GM23338 (cell line): ENCODE measurements around the gene TUBG1. TPM values are rescaled to one million over a fixed set of nuclear protein-coding genes. Genes with fewer than 3 reads are reported as not detected.

Experiments
- ATAC-seq: fragments of 200-7000 bp; cut with Tn5 transposase; 3 replicates; pipeline ENCODE4 v1.9.1; 2020
- DNase-seq: peaks from one replicate; pipeline ENCODE4 v3.0.0-alpha.2; 2015; ENCODE audit warnings: low spot score
- H2AFZ ChIP-seq: fragments of 200-600 bp; sonication (generic); 2 replicates; pipeline ENCODE4 v1.8.0; 2016; ENCODE audit warnings: antibody characterized with exemption, mild to moderate bottlenecking, moderate library complexity
- H3F3A ChIP-seq: fragments of 200-600 bp; sonication (generic); replicated peaks from 2 replicates; pipeline ENCODE4 v1.8.0; 2017; ENCODE audit warnings: antibody characterized with exemption, mixed run types, low read depth
- H3K27ac ChIP-seq: fragments of 200-600 bp; sonication (generic); 2 replicates; pipeline ENCODE4 v1.6.1; 2016; ENCODE audit warnings: low read depth
- H3K27me3 ChIP-seq: fragments of 200-600 bp; sonication (generic); 2 replicates; pipeline ENCODE4 v1.8.0; 2016; ENCODE audit warnings: mild to moderate bottlenecking, mixed run types, moderate library complexity; ENCODE audit not compliant: insufficient read depth
- H3K36me3 ChIP-seq: fragments of 200-600 bp; sonication (generic); 2 replicates; pipeline ENCODE4 v1.8.0; 2016; ENCODE audit warnings: mild to moderate bottlenecking; ENCODE audit not compliant: insufficient read depth
- H3K4me1 ChIP-seq: fragments of 200-600 bp; sonication (generic); 2 replicates; pipeline ENCODE4 v1.8.0; 2016; ENCODE audit warnings: mild to moderate bottlenecking, moderate library complexity; ENCODE audit not compliant: insufficient read depth
- H3K4me2 ChIP-seq: fragments of 200-600 bp; sonication (generic); 2 replicates; pipeline ENCODE4 v1.7.1; 2017; ENCODE audit warnings: mixed run types
- H3K4me3 ChIP-seq: fragments of 200-600 bp; sonication (generic); 2 replicates; pipeline ENCODE4 v1.6.1; 2016; ENCODE audit warnings: mixed run types
- H3K79me2 ChIP-seq: fragments of 200-600 bp; sonication (generic); replicated peaks from 2 replicates; pipeline ENCODE4 v1.8.0; 2017; ENCODE audit warnings: mild to moderate bottlenecking; ENCODE audit not compliant: insufficient read depth
- H3K9me2 ChIP-seq: fragments of 200-600 bp; sonication (generic); 2 replicates; pipeline ENCODE4 v1.8.0; 2017; ENCODE audit not compliant: insufficient read depth
- H4K20me1 ChIP-seq: fragments of 200-600 bp; sonication (generic); replicated peaks from 2 replicates; pipeline ENCODE4 v1.8.0; 2017; ENCODE audit warnings: mild to moderate bottlenecking; ENCODE audit not compliant: insufficient read depth
- H3K27ac Mint-ChIP-seq: 2 replicates; pipeline ENCODE4 v1.8.0; 2020; ENCODE audit warnings: inconsistent platforms, mild to moderate bottlenecking, moderate library complexity, mixed read lengths
- H3K27me3 Mint-ChIP-seq: 3 replicates; pipeline ENCODE4 v1.8.0; 2022; ENCODE audit warnings: low read depth, mild to moderate bottlenecking, moderate library complexity, mixed read lengths, inconsistent platforms; ENCODE audit not compliant: insufficient read depth, poor library complexity
- H3K36me3 Mint-ChIP-seq: 3 replicates; pipeline ENCODE4 v1.8.0; 2021; ENCODE audit warnings: low read depth, mild to moderate bottlenecking, inconsistent platforms, moderate library complexity, mixed read lengths
- H3K4me1 Mint-ChIP-seq: 3 replicates; pipeline ENCODE4 v1.8.0; 2020; ENCODE audit warnings: mild to moderate bottlenecking, inconsistent platforms, mixed read lengths
- H3K4me3 Mint-ChIP-seq: 3 replicates; pipeline ENCODE4 v1.8.0; 2021; ENCODE audit warnings: moderate library complexity, mild to moderate bottlenecking, inconsistent platforms, mixed read lengths
- H3K9me3 Mint-ChIP-seq: 3 replicates; pipeline ENCODE4 v1.8.0; 2020; ENCODE audit warnings: moderate library complexity, mild to moderate bottlenecking, inconsistent platforms, mixed read lengths
- ETS1 ChIP-seq: IDR thresholded peaks from 2 replicates; pipeline ENCODE4 v1.6.1; 2016; ENCODE audit warnings: antibody characterized with exemption
- REST ChIP-seq: IDR thresholded peaks from one replicate; pipeline ENCODE4 v1.6.1; 2018; ENCODE audit warnings: antibody characterized with exemption; ENCODE audit not compliant: unreplicated experiment
- ZNF114 ChIP-seq: fragments of 250-450 bp; sonication (Bioruptor Pico); IDR thresholded peaks from 2 replicates; pipeline ENCODE4 v1.5.0; 2020; ENCODE audit warnings: mild to moderate bottlenecking, moderate library complexity
- ZNF462 ChIP-seq: fragments of 250-450 bp; sonication (Bioruptor Pico); IDR thresholded peaks from 2 replicates; pipeline ENCODE4 v1.5.0; 2020; ENCODE audit warnings: mild to moderate bottlenecking, moderate library complexity
- polyA plus RNA-seq: library from polyadenylated mRNA; unstranded; fragments of >200 nt; fragmentation: Nextera tagmentation; extraction: Ambion mirVana; gene quantifications from 2 replicates; pipeline ENCODE4 v1.2.1, GENCODE V29; 2016
- total RNA-seq: library from RNA; depleted of rRNA; stranded (reverse); fragments of >200 nt; shearing (Covaris generic); gene quantifications from 2 replicates; pipeline ENCODE4 v1.2.3, GENCODE V29; 2014
- TF ChIP-seq, protein P1 (sequence below), 2 experiments: fragments of 200-600 bp in 1 of 2; sonication (generic) in 1 of 2; conservative IDR thresholded peaks; 2 replicates each; pipeline versions ENCODE4 v1.5.1 to v1.6.1; 2016 to 2017; ENCODE audit warnings: antibody characterized with exemption in 2 of 2, low read depth in 2 of 2, mild to moderate bottlenecking in 2 of 2, moderate library complexity in 1 of 2

TUBG1 gene
- total and polyA plus RNA-seq, 2 experiments from 2014 or later: 101 to 117 TPM

DNA sequence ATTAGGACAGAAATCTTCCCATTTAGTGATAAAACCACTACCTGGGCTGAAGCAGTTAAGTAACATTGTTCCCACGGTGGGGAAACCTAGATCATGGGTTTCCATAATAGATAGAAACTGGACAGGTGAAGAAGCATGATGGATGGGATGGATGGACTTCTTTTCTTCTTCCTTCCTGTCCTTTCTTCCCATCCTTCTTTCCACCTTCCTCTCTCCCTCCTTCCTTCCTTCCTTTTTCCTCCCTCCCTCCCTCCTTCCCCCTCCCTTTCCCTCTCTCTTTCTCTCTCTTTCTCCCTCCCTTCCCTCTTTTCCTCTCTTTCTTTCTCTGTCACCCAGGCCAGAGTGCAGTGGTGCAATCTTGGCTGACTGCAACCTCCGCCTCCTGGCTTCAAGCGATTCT is 35.0 kb upstream of the TUBG1 start:
- Histone ChIP-seq H3K9me2 (no peaks in the 10 kb centered on the region), H3K27ac (no peak overlapping the region), H3F3A (peaks cover 59% of the 10 kb centered on the region), H3K4me1 (peaks cover 8% of the 10 kb centered on the region), H4K20me1 (peaks cover 20% of the 10 kb centered on the region), H3K27me3 (no peaks in the 10 kb centered on the region), H3K79me2 (peaks cover 21% of the 10 kb centered on the region), H3K4me2 (no peak overlapping the region), H3K36me3 (peaks cover 37% of the 10 kb centered on the region), H3K4me3 (no peak overlapping the region), H2AFZ (no peak overlapping the region)
- DNase-seq (no peak), ATAC-seq (no peak)
- no peak for TF ChIP-seq ZNF462 (CRISPR knock-in tag)
- H3K4me1 Mint-ChIP-seq: peaks cover 17% of the 10 kb centered on the region
- peaks cover 12% of the 10 kb centered on the region for H3K27me3 Mint-ChIP-seq
- no peak overlapping the region for H3K27ac Mint-ChIP-seq
- no peaks in the 10 kb centered on the region for H3K9me3 Mint-ChIP-seq
- peaks cover 71% of the 10 kb centered on the region for H3K36me3 Mint-ChIP-seq
- H3K4me3 Mint-ChIP-seq: no peak overlapping the region

DNA sequence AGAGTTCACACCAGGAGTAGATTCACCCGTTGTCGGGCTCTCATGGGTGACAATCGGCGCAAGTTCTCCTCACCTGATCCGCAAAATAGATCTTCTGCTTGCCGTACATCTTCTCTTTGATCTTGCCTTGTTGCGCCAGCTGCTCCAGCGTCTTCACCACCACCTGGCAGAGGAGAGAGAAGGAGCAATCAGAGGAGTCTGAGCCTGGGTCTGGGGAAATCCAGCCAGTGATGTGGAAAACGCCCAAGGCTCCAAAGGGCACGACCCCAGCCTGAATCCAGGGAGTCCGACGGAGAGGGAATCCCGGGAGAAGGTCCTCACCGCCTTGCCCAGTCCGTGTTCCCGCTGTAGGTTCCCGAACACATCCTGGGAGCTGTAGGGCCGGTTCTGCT is 32.3 kb upstream of the TUBG1 start:
- Histone ChIP-seq H3K4me2 (peak overlapping the region; percentile 85), H3K36me3 (peaks cover 25% of the 10 kb centered on the region), H3K4me3 (peak overlapping the region; percentile 86), H3K79me2 (peaks cover 21% of the 10 kb centered on the region), H3K27me3 (no peaks in the 10 kb centered on the region), H2AFZ (peak overlapping the region; percentile 49; the same call in 1 of the 2 replicates), H3K9me2 (no peaks in the 10 kb centered on the region), H4K20me1 (peaks cover 13% of the 10 kb centered on the region), H3K27ac (peak overlapping the region; percentile 53), H3F3A (peaks cover 41% of the 10 kb centered on the region), H3K4me1 (peaks cover 8% of the 10 kb centered on the region)
- Mint-ChIP-seq H3K4me1 (peaks cover 21% of the 10 kb centered on the region), H3K9me3 (no peaks in the 10 kb centered on the region), H3K27ac (peak overlapping the region; percentile 93), H3K4me3 (peak overlapping the region; percentile 93), H3K27me3 (peaks cover 10% of the 10 kb centered on the region), H3K36me3 (peaks cover 55% of the 10 kb centered on the region)
- DNase-seq (peak; percentile 44), ATAC-seq (peak; percentile 25)
- TF ChIP-seq, protein P1, sequence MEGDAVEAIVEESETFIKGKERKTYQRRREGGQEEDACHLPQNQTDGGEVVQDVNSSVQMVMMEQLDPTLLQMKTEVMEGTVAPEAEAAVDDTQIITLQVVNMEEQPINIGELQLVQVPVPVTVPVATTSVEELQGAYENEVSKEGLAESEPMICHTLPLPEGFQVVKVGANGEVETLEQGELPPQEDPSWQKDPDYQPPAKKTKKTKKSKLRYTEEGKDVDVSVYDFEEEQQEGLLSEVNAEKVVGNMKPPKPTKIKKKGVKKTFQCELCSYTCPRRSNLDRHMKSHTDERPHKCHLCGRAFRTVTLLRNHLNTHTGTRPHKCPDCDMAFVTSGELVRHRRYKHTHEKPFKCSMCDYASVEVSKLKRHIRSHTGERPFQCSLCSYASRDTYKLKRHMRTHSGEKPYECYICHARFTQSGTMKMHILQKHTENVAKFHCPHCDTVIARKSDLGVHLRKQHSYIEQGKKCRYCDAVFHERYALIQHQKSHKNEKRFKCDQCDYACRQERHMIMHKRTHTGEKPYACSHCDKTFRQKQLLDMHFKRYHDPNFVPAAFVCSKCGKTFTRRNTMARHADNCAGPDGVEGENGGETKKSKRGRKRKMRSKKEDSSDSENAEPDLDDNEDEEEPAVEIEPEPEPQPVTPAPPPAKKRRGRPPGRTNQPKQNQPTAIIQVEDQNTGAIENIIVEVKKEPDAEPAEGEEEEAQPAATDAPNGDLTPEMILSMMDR (conservative IDR thresholded peaks at IDR 0.05; ENCODE audit: low read depth in 2 of 2): no peak
- TF ChIP-seq REST: no peak
- no peak for TF ChIP-seq ETS1
- no peak for TF ChIP-seq ZNF114 (CRISPR knock-in tag)
